Effector memory CD4-positive, alpha-beta T cell (primary cell): ENCODE measurements around the gene PLPP3.

Experiments
- DNase-seq, 3 donors: peaks; one replicate each; pipeline ENCODE4 v3.0.0-alpha.2; 2020
- H3K27ac ChIP-seq: 2 replicates; pipeline ENCODE4 v1.7.0; 2013; ENCODE audit warnings: mild to moderate bottlenecking, low read length, moderate library complexity; ENCODE audit not compliant: insufficient read depth, poor library complexity, severe bottlenecking
- H3K27me3 ChIP-seq: replicated peaks from 2 replicates; pipeline ENCODE4 v1.7.0; 2013; ENCODE audit warnings: mild to moderate bottlenecking, low read length; ENCODE audit not compliant: insufficient read depth, control insufficient read depth, poor library complexity, severe bottlenecking
- H3K36me3 ChIP-seq: 2 replicates; pipeline ENCODE4 v1.7.0; 2013; ENCODE audit warnings: mild to moderate bottlenecking, low read length, moderate library complexity; ENCODE audit not compliant: control insufficient read depth, insufficient read depth
- H3K4me1 ChIP-seq: 2 replicates; pipeline ENCODE4 v1.7.0; 2013; ENCODE audit warnings: low read length, mild to moderate bottlenecking; ENCODE audit not compliant: control insufficient read depth, insufficient read depth, poor library complexity, severe bottlenecking
- H3K4me3 ChIP-seq: 2 replicates; pipeline ENCODE4 v1.7.0; 2013; ENCODE audit warnings: low read length, low read depth, mild to moderate bottlenecking; ENCODE audit not compliant: insufficient read depth, poor library complexity, severe bottlenecking
- H3K9me3 ChIP-seq: 2 replicates; pipeline ENCODE4 v1.7.0; 2013; ENCODE audit warnings: mild to moderate bottlenecking, low read length, moderate library complexity; ENCODE audit not compliant: control insufficient read depth

The PLPP3 gene

DNA sequence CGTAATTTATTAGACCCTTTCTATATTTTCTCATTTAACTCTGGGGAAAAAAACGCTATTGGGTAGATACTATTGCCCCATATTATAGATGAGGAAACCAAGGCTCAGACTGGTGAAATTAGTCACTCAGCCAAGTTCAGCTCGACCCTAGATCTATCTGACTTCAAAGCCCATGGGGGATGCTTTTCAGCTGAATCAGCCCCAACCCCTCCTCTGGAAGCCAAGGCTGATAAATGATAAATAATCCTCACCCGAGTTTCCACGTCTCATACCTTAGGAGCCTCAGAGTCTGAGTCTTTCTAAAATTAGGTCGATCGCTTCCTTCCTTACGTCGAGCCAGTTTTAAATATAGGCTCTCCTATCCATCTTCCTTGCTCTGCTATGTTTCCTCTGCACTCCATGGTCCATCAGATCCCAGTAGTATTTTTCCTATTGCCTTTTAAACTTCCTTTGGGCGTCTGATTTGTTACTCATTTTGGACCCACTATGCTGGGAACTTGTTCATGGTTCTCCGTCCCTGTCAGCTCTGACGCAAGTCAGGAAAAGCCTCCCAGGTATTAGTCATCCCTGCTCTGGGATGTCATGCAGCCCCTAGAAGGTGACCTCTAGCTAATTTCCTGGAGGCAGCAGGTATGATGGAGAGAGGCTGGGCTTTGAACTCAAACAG is 122.8 kb downstream of the PLPP3 start:
- H3K9me3 ChIP-seq, result no peaks in the 10 kb centered on the region
- H3K4me3 ChIP-seq, result no peak overlapping the region
- no peak for DNase-seq
- H3K27ac ChIP-seq, result no peak overlapping the region
- H3K4me1 ChIP-seq, result no peaks in the 10 kb centered on the region
- no peaks in the 10 kb centered on the region for H3K27me3 ChIP-seq
- H3K36me3 ChIP-seq, result no peaks in the 10 kb centered on the region

DNA sequence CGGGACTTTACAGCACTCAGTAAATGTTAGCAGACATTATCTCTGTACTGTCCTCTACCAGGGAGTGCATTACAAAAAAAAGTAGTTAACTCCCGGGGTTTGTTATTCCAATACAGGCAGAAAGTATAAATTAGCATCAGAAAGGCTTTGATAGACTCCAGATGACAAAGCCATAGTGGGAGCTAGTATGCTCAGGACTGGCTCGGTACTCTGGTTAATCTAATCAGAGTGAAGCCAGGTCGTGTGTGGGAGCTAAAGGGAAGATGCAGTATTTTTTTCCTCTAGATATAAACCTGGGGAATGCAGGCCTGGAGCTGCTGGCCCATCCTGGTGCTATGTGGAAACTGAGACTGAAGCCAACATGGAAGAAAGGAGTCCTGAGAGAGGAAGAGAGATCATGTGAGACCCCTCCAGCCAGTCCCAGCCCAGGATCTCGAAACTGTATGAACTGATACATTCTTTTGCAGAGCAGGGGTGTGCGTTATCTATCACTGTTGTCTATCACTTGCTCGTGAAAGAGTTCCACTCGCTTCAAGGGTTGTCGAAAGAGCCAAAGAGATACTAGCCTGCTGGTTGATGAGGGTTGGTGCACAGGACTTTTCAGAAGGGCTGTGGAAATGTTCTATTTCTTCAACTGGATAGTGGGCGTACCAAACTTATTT is 125.8 kb downstream of the PLPP3 start:
- no peak for DNase-seq
- Histone ChIP-seq H3K4me1 (no peaks in the 10 kb centered on the region), H3K4me3 (no peak overlapping the region)

DNA sequence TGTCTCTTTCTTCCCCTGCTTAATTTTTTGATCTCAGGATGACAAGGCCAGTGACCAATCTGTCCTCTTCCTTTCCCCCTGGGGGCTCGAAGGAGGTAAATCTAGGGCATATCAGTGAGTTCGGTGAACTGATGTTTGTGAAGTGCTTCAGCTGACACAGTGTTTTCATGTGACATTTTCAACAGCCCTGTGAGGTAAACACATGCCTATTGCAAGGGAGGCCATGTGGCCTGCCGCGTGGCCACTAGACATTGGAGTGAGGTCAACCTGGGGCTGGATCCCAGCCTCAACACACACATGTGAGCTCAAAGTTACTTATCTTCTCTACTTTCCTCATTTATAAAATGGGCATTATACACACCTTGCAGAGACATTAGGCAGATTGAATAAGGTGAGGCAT is 126.3 kb downstream of the PLPP3 start:
- Histone ChIP-seq H3K27me3 (no peaks in the 10 kb centered on the region), H3K36me3 (no peaks in the 10 kb centered on the region)
- DNase-seq, result no peak

More for the DNA sequence above, 125.8 kb downstream of the PLPP3 start:
- H3K9me3 ChIP-seq, result no peaks in the 10 kb centered on the region
- no peak overlapping the region for H3K27ac ChIP-seq
- H3K36me3 ChIP-seq, result no peaks in the 10 kb centered on the region
- no peaks in the 10 kb centered on the region for H3K27me3 ChIP-seq

DNA sequence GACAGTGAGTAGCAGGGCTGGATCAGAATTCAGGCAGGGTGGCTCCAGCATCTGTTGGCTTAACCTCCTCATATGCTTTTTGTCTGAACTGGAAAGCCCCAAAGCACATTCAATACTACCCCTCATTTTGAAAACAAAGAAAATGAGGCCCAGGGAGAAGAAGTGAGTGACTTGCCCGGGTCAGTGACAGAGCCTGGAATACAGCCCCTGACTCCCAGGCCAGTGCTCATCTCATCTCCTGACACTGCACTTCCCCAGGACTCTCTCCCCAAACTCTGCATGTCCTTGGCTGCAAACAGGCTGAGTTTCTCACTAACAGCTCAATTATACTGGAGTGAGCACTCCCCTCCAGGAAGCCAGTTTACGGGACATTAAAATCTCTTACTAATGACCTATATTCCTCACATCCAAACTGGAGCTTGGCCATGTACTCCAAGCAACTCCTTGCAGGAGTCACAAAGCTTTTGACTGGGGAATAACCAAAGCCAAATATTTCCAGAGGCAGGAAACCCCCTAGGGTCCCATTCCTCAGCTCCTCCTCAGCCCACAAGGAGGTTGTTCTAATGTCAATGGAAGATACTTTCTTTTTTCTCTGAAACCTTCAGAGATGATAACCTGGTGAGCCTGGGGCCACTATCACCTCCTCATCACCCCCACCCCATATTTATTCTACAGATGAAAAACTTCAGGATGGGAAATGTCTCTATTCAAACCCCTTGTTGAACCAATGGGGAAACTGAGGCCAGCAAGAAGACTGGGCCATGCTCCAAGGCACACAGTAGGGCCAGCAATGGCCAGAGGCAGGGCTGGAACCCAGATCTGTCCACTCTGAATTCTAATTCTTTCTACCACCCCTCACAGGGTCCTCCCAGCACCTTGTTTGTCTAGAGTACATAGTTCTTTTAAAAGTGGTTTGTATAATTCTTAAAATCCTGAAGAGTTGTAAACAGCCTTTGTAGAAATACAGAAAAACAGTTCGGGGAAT is 127.0 kb downstream of the PLPP3 start:
- H3K4me1 ChIP-seq, result no peaks in the 10 kb centered on the region
- DNase-seq, result no peak

More for the DNA sequence above, 126.3 kb downstream of the PLPP3 start:
- no peak overlapping the region for H3K27ac ChIP-seq
- no peaks in the 10 kb centered on the region for H3K9me3 ChIP-seq
- H3K4me3 ChIP-seq, result no peak overlapping the region
- no peaks in the 10 kb centered on the region for H3K4me1 ChIP-seq

DNA sequence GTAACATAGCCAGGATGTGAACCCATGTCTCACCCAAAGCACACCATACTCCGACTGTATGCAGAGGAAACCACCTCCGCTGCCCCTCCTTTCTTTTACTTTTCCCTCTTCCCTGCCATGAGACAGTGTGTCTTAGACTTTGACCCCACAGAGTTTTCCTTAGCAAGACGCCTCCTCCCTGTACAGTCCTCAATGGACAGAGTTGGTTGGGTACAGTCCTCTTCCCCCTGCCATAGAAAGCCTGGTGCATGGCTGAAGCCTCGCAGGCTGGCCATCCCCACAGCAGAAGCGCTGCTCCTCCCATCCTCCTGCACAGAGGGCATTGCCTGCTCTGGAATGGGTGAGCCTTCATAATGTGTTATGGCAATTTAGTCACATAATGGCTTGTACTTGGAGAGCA is 127.9 kb downstream of the PLPP3 start:
- no peak for DNase-seq
- H3K4me3 ChIP-seq, result no peak overlapping the region
- H3K9me3 ChIP-seq, result no peaks in the 10 kb centered on the region
- H3K27me3 ChIP-seq, result no peaks in the 10 kb centered on the region
- no peaks in the 10 kb centered on the region for H3K4me1 ChIP-seq
- H3K27ac ChIP-seq, result no peak overlapping the region
- no peaks in the 10 kb centered on the region for H3K36me3 ChIP-seq

More for the DNA sequence above, 127.0 kb downstream of the PLPP3 start:
- Histone ChIP-seq H3K27ac (no peak overlapping the region), H3K9me3 (no peaks in the 10 kb centered on the region), H3K4me3 (no peak overlapping the region), H3K36me3 (no peaks in the 10 kb centered on the region), H3K27me3 (no peaks in the 10 kb centered on the region)

DNA sequence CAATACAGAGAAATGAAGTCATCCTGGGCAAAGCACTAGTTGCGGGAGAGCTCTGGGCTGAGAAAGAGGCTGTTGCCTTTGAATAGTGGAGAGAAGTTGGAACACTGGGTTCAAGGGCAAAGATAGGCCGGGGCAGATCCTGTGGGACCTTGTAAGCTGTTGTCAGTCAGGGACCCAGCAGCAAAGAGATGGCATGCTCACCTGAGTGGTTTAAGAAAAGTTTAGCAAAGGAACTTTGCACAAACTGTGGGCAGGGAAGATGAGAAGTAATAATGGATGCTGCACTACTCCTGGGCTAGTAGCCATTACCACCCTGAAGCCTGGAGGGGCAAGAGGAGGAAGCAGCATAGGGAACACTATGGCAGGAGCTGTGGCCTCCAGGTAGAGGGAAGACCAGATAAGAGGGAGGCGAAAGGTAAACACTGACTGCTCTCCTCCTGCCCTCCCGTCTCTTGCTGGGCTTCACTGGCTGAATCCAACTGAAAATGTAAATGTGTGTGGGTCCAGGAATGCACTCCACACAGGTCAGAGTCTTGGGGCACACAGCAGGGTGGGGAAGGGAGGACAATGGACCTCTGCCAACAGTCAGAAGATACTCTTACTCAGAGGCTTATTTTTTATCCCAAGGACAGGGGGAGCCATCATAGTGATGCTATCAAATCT is 129.2 kb downstream of the PLPP3 start:
- Histone ChIP-seq H3K4me1 (no peaks in the 10 kb centered on the region), H3K4me3 (no peak overlapping the region), H3K27me3 (no peaks in the 10 kb centered on the region), H3K9me3 (no peaks in the 10 kb centered on the region), H3K27ac (no peak overlapping the region), H3K36me3 (no peaks in the 10 kb centered on the region)
- no peak for DNase-seq

DNA sequence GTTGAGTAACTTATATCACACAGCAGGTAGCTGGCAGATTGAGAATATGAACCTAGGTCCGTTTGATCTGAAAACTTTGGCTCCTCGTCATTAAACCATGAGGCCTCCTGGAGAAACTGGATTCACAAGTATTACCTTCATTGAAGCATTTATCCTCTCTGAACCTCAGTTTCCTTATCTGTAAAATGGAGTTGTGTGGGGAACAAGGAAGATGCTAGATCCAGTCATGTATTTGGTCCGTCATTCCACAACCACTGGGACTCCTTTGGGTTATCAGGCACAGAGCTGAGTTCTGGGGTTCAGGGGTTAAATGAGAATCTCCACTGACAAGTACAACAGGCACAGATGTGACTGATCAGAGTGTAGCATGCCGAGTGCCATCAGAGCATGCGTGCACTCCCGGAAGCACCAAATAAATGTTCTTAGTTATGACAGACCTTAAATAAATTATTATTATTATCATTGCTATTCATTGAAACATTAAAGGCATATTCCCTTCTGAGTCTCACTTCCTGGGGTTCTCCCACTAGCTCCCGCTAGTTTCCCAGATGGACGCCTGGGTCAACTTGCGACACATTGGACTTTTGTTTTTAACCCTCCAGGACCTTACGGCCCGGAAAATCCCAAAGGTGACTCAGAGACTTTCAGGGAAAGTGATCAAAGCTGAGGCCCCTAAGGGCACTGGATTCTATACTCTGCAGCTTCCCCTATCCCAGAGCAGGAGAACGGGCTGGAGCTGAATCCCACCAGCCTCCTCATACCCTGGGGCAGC is 130.6 kb downstream of the PLPP3 start:
- Histone ChIP-seq H3K9me3 (no peaks in the 10 kb centered on the region), H3K27ac (no peak overlapping the region), H3K36me3 (no peaks in the 10 kb centered on the region), H3K27me3 (no peaks in the 10 kb centered on the region), H3K4me1 (no peaks in the 10 kb centered on the region), H3K4me3 (no peak overlapping the region)
- no peak for DNase-seq

DNA sequence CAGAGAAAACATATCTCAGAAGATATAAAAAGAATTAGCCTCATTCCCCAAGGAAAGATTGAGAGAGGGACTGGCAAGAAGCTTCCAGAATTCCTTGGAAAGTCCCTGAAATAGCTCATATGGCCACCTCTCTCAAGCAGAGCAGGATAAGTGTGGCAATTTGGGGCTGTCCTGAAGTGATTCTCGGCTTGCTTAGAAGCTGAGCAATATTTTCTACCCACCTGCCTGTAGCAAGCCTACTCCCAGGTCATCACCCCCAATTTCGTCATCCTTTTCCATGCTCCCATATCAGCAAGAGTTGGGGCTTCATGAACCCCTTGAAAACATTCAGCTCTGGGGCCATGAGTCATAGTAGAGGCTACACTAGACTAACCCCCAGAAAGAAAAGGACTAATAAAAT is 131.5 kb downstream of the PLPP3 start:
- DNase-seq, result no peak
- H3K4me3 ChIP-seq, result no peak overlapping the region
- no peak overlapping the region for H3K27ac ChIP-seq
- no peaks in the 10 kb centered on the region for H3K27me3 ChIP-seq
- H3K9me3 ChIP-seq, result no peaks in the 10 kb centered on the region
- H3K36me3 ChIP-seq, result no peaks in the 10 kb centered on the region
- H3K4me1 ChIP-seq, result no peaks in the 10 kb centered on the region

DNA sequence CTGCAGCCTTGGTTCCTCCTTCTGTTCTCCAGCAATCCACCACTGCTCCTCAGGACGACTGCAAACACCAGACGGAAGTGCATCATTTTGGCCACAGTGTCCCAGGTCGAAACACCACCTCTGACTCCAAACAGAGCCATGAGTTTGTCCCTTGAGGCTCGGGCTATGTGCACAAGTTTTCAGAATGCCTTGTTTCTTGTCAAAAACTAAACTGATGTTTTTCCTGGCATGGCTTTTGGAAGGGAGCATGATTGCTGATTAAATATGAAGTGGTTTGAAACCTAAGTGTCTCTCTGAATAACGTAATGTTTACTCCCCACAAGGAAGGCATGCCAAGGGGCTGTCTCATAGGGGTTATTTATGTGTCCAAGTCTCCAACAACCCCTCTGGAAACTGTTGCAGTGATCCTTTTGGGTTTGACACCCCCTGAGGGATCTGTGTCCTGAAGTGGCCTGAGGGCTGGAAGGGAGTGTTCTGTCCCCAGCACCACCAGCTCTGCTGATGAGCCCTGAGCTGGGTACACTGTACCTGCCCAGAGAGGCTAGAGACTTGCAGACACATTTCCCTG is 132.7 kb downstream of the PLPP3 start:
- no peak for DNase-seq
- Histone ChIP-seq H3K4me3 (no peak overlapping the region), H3K27me3 (no peaks in the 10 kb centered on the region), H3K9me3 (no peaks in the 10 kb centered on the region), H3K4me1 (no peaks in the 10 kb centered on the region), H3K27ac (no peak overlapping the region), H3K36me3 (no peaks in the 10 kb centered on the region)
